Measurements from ENCODE around the gene RNF166.
A peak's percentile ranks its signal among the peaks of the same experiment; 100 is the strongest.

Gene RNF166

DNA sequence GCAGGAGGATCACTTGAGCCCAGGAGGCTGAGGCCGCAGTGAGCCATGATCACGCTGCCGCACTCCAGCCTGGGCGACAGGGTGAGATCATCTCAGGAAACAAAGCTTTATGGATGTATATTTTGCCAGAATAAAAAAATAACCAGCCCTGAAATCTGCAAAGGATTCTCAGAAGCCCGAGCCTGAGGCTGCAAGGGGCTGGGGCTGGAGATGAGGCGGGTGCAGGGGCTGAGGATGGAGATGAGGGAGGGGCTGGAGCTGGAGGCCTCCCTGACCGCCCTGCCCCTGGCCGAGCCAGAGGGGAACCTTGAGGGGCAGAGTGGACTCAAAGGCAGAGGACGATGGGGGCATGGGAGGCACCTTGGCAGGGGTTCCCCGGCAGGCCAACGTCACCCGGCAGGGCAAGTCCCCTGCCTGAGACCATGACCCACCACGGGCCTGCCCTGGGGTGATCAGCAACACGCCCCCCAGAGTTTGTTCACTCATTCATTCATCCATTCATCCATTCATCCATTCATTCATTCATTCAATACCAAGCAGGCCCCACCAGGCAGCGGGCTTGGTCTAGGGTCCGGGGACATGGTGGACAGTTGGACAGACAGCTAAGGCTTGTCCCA, 46.3 kb upstream of the RNF166 start:
- TF ChIP-seq, protein P1, sequence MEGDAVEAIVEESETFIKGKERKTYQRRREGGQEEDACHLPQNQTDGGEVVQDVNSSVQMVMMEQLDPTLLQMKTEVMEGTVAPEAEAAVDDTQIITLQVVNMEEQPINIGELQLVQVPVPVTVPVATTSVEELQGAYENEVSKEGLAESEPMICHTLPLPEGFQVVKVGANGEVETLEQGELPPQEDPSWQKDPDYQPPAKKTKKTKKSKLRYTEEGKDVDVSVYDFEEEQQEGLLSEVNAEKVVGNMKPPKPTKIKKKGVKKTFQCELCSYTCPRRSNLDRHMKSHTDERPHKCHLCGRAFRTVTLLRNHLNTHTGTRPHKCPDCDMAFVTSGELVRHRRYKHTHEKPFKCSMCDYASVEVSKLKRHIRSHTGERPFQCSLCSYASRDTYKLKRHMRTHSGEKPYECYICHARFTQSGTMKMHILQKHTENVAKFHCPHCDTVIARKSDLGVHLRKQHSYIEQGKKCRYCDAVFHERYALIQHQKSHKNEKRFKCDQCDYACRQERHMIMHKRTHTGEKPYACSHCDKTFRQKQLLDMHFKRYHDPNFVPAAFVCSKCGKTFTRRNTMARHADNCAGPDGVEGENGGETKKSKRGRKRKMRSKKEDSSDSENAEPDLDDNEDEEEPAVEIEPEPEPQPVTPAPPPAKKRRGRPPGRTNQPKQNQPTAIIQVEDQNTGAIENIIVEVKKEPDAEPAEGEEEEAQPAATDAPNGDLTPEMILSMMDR (IDR thresholded peaks at IDR 0.05; ENCODE audit: low read depth, low read length, missing control alignments), result no peak

DNA sequence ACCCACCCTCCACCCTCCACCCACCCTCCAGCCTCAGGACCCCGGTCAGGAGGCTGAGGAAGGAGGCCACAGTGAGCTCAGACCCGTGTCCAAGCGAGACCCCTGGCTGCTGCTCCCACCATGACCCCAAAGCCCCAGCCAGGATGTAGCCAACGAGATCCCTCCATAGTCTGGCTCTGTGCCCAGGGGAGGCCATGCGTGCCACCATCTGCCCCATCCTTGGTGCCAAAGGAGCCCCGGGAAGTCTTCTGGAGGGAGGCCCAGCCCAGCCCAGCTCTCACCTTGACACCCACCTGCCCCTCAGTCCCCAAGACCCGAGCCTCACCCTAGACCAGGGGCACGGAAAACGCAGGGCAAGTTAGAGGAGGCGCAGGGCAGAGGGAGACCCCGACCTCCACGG, 44.6 kb upstream of the RNF166 start:
- no peak overlapping the region for H3K4me3 ChIP-seq (replicated peaks; ENCODE audit: low read depth, low read length)
- DNase-seq (ENCODE audit: extremely low read depth, low read depth), result no peak
- TF ChIP-seq, protein P1 (IDR thresholded peaks at IDR 0.05; ENCODE audit: low read depth, low read length, missing control alignments), result no peak

More for the DNA sequence above, 46.3 kb upstream of the RNF166 start:
- H3K4me3 ChIP-seq (replicated peaks; ENCODE audit: low read depth, low read length), result no peak overlapping the region
- no peak for DNase-seq (ENCODE audit: extremely low read depth, low read depth)

DNA sequence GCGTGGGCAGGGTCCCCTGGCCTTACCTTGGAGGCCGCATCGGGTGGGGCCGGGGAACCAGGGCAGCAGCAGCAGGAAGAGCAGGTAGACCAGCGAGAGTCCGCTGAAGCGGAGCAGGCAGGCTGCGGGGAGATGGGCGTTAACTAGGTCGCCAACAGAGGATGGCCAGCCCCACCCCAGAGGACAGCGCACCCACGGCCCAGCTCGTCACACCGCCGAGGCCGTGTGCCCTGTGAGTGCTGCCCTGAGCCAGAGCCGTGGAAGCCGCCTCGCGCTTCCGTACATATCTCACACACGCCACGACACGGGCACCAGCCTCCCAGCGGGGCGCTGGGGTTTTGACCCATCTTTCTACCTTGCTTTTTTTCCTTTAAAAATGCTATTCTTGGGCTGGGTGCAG, 43.1 kb upstream of the RNF166 start:
- DNase-seq (ENCODE audit: extremely low read depth, low read depth), result no peak
- no peak overlapping the region for H3K4me3 ChIP-seq (replicated peaks; ENCODE audit: low read depth, low read length)
- TF ChIP-seq, protein P1 (IDR thresholded peaks at IDR 0.05; ENCODE audit: low read depth, low read length, missing control alignments), result no peak

DNA sequence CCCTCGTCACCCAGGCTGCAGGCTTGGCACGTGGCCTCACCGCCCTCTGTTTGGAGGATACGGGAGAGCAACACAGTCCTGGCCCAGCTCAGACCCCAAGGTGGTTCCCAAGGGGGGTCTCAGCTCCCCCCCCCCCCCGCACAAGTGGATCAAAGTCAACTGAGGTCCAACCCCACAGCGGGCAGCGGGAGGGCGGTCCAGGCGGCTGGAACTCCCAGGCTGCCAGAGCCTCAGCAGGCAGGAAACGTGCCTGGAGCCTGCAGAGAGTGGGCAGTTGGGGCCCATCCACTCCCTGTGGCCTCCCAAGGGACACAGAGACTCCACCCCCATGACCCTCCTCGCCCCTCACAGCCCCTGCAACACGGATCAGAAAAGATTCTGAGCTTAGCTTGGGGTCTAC, 42.2 kb upstream of the RNF166 start:
- TF ChIP-seq, protein P1 (IDR thresholded peaks at IDR 0.05; ENCODE audit: low read depth, low read length, missing control alignments), result no peak
- H3K4me3 ChIP-seq (replicated peaks; ENCODE audit: low read depth, low read length), result no peak overlapping the region
- DNase-seq (ENCODE audit: extremely low read depth, low read depth), result no peak

- TF ChIP-seq, protein P1 (IDR thresholded peaks at IDR 0.05; ENCODE audit: low read depth, low read length, missing control alignments), result peak; percentile 48
- H3K4me3 ChIP-seq (replicated peaks; ENCODE audit: low read depth, low read length), result no peak overlapping the region
- no peak for DNase-seq (ENCODE audit: extremely low read depth, low read depth)
These were observed 41.5 kb upstream of the RNF166 start for GRCh38 chr16:88747588-88748301.

GRCh38 chr16:88746506-88746905, 40.3 kb upstream of the RNF166 start:
- TF ChIP-seq, protein P1 (IDR thresholded peaks at IDR 0.05; ENCODE audit: low read depth, low read length, missing control alignments), result no peak
- no peak for DNase-seq (ENCODE audit: extremely low read depth, low read depth)
- H3K4me3 ChIP-seq (replicated peaks; ENCODE audit: low read depth, low read length), result no peak overlapping the region
